ENCODE data around the gene LRRC56.
A peak's percentile ranks its signal among the peaks of the same experiment; 100 is the strongest.

The LRRC56 gene

DNA sequence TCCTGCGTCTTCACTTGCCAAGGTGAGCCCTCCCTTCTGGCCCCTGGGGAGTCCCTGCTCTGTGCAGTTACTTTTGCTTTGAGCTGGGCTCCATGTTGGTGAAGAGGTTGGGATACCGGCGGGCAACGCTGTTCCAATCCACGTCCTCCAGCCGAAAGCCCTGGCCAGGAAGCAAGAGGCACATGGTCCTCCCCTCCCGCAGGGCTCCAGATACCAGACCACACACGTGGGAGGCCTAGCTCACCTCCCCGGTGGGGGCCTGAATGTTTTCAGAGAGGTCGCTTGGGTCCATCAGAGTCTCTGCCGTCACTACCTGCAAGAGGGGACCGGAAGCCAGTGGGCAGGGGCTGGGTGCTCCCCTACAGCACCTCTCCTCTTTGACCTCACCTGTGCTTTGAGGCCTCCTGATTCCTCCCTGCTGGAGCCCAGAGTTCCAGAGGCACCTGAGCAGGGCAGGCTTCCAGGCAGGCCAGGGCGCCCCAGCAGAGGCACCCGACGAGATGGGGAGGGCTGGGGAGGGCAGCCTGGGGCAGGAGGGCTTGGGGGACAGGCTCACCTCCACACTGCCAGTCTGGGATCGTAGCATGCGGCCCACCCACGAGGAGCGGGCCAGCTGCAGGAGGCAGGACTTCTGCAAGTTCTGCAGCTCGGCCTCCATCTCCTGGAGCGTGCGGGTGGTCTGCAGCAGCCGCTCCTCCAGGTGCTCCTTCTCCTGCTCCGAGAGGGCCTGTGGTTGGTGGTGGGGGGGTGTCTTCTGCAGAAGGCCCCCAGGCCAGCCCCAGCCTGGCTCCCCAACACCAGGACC is 20.2 kb downstream of the LRRC56 start:
- Histone ChIP-seq H2AFZ (no peak overlapping the region), H3K36me3 (ENCODE audit: control insufficient read depth, insufficient read depth, low read length) (no peaks in the 10 kb centered on the region), H3K4me2 (ENCODE audit: low read length) (no peak overlapping the region), H3K9me3 (ENCODE audit: control insufficient read depth, low read length) (no peaks in the 10 kb centered on the region), H3K79me2 (no peaks in the 10 kb centered on the region), H3K4me1 (no peaks in the 10 kb centered on the region), H3K27ac (no peak overlapping the region), H3K9ac (no peak overlapping the region), H3K27me3 (ENCODE audit: control insufficient read depth, insufficient read depth, low read length) (no peaks in the 10 kb centered on the region), H3K4me3 (ENCODE audit: low read depth, low read length) (no peak overlapping the region)
- no peak for TF ChIP-seq CTCF (IDR thresholded peaks at IDR 0.05)

- no peak overlapping the region for H3K27ac ChIP-seq
- TF ChIP-seq CTCF (IDR thresholded peaks at IDR 0.05) = no peak
- H3K9me3 ChIP-seq (ENCODE audit: control insufficient read depth, low read length) = no peaks in the 10 kb centered on the region
- H3K4me3 ChIP-seq (ENCODE audit: low read depth, low read length) = no peak overlapping the region
- H3K4me2 ChIP-seq (ENCODE audit: low read length) = no peak overlapping the region
- H3K4me1 ChIP-seq = no peaks in the 10 kb centered on the region
- H3K27me3 ChIP-seq (ENCODE audit: control insufficient read depth, insufficient read depth, low read length) = no peaks in the 10 kb centered on the region
- no peak overlapping the region for H3K9ac ChIP-seq
- H3K36me3 ChIP-seq (ENCODE audit: control insufficient read depth, insufficient read depth, low read length) = no peaks in the 10 kb centered on the region
- no peaks in the 10 kb centered on the region for H3K79me2 ChIP-seq
- H2AFZ ChIP-seq = no peak overlapping the region
Observed at GRCh38 chr11:558503-558902, 21.2 kb downstream of the LRRC56 start.

DNA sequence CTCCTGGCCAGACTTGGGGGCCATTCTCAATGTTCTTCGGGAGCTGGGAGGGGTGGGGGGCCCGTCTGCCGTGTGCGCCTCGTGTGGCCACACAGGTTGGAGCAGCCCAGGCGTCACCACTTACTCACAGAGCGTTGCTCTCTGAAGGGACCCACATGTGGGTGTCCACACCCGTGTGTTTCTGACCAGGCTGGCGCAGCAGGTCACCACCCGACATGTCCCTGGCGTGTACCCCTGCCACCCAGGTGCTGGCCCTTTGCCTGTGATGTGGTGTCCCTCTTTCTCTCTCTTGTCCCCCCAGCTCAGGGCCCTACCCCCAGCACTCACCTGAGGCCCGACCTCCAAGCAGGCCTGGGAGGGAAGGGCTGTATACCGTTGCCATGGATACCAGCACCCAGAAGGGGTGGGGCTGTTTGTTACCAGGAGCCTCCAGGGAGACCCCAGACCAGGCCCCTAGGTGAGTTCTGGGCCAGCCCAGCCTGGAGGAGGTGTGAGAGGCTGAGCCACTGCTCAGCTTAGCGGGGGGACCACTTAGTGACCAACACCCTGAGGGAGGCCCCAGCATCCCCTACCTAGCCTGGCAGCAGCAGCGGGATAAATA is 21.8 kb downstream of the LRRC56 start:
- Histone ChIP-seq H3K27ac (no peak overlapping the region), H3K4me1 (no peaks in the 10 kb centered on the region), H3K27me3 (ENCODE audit: control insufficient read depth, insufficient read depth, low read length) (no peaks in the 10 kb centered on the region), H3K36me3 (ENCODE audit: control insufficient read depth, insufficient read depth, low read length) (no peaks in the 10 kb centered on the region), H3K9me3 (ENCODE audit: control insufficient read depth, low read length) (no peaks in the 10 kb centered on the region), H3K4me2 (ENCODE audit: low read length) (no peak overlapping the region), H2AFZ (no peak overlapping the region), H3K4me3 (ENCODE audit: low read depth, low read length) (no peak overlapping the region), H3K9ac (no peak overlapping the region), H3K79me2 (no peaks in the 10 kb centered on the region)
- no peak for TF ChIP-seq CTCF (IDR thresholded peaks at IDR 0.05)

- Histone ChIP-seq H3K9ac (no peak overlapping the region), H2AFZ (peak overlapping the region; percentile 87), H3K4me2 (ENCODE audit: low read length) (peak overlapping the region; percentile 79), H3K4me1 (no peaks in the 10 kb centered on the region), H3K36me3 (ENCODE audit: control insufficient read depth, insufficient read depth, low read length) (no peaks in the 10 kb centered on the region), H3K27ac (peak overlapping the region; percentile 24), H3K4me3 (ENCODE audit: low read depth, low read length) (peak overlapping the region; percentile 55), H3K79me2 (no peaks in the 10 kb centered on the region), H3K9me3 (ENCODE audit: control insufficient read depth, low read length) (no peaks in the 10 kb centered on the region), H3K27me3 (ENCODE audit: control insufficient read depth, insufficient read depth, low read length) (no peaks in the 10 kb centered on the region)
- TF ChIP-seq CTCF (IDR thresholded peaks at IDR 0.05) = no peak
Observed at GRCh38 chr11:559712-560304, 22.5 kb downstream of the LRRC56 start.

Data from parathyroid adenoma (tissue), 2 donors.